NCI-H2196 treated with DMSO at 0.1 percent for 48 hours (cell line): ENCODE measurements around the gene DEGS1.
A peak's percentile ranks its signal among the peaks of the same experiment; 100 is the strongest.
"Not testable (repeated sequence)": the region's sequence is repeated elsewhere in the genome, so short reads cannot be mapped to it uniquely, and the experiment has no call there.

Experiments used
- DNase-seq: peaks from one replicate; lab custom pipeline; 2025; ENCODE audit not compliant: unreplicated experiment; lab: John Stamatoyannopoulos, UW

The DEGS1 gene

DNA sequence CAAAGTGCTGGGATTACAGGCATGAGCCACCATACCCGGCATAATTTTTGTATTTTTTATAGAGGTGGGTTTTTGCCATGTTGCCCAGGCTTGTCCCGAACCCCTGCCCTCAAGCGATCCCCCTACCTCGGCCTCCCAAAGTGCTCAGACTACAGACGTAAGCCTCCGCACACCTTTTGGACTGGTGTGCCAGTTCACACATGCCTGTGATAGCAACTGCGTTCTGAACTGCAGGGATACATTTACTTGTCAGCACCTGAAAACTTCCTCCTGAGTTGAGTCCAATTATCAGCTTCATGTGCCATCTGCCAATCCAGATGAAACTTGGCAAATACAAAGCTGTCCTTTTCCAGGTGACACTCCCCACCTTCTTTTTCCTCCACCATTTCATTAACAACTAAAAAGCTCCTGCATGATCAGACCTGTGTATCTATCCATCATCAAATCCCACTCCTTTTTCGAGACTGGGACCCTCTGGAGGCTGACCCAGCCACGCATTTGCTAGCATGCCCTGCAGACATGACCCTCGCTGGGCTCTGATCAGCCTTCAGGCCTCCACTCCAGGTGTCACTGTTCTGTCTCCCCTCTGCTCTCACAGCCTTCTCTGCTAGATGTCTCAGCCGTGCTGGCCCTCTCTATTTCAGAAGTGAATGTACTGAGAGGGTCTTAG, 2.1 kb upstream of the DEGS1 start:
- DNase-seq: no peak

DNA sequence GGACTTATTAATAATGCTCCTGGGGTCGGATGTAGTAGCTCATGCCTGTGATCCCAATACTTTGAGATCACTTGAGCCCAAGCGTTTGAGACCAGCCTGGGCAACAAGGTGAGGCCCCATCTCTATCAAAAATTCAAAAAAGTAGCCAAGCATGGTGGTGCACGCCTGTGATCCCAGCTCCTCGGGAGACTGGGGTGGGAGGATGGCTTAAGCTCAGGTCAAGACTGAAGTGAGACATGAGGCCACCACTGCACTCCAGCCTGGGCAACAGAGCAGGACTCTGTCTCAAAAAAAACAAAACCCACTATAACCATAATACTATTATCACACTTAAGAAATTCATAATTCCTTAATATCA, 1.6 kb upstream of the DEGS1 start:
- no peak for DNase-seq

DNA sequence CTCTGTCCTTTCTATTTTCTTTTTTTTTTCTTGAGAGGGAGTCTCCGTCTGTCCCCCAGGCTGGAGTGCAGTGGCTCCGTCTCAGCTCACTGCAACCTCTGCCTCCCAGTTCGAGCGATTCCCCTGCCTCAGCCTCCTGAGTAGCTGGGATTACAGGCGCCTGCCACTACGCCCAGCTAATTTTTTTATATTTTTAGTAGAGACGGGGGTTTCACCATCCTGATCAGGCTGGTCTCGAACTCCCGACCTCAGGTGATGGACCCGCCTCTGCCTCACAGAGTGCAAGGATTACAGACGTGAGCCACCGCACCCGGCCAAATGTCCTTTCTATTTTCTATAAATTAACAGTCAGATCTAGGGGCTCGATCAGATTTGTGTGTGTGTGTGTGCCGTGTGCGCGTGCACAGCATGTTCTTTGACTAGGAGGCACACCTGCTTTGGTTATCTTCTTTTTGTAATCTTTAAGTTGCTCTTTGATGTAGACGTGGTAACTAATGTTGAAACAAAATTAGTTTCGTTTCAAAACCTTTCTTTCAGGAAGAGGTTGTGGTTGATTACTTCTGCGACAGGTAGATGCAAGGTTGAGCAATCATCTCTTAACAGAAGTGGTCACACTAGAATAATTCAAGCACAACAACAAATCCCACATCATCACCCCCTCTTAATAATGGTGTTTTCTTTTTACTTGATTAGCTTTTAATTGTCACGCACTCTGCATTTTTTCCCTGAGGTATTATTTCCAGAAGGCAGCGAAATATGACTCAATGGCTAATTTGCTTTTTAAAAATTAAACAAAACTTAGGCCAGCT, 779 bp upstream of the DEGS1 start:
- peak; percentile 64 for DNase-seq

DNA sequence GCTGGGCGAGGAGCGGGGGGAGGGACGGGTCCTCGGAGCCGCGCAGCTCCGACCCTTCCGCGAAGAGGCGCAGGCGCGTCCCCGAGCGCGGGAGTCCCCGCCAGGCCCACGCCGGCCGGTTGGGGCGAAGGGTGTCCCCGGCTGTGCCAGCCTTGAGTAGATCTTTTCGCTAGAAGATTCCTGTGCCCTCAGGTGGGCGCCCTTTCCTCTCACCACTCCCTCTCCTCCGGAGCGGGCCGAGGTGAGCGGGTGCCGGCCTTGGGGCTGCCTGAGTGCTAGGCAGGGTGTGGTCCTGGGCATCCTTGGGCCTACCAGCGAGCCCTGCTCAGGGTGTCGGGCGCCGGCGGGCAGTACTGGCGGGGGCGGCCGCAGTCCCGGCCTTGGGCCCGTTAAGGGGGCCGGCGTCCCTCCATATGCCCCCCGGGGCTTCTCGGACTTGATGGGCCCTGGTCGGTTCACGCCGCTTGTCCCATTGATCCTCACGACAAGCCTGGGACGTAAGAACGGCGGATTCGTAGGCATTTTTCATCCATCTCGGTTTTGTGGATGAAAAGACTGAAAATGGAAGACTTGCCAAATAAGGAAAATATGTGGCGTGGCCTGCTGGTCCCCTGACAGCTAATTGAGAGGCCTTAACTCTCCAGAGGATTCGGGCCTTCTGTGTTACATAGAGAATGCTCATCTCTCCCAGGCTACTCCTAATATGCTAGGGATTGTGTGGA, 712 bp downstream of the DEGS1 start:
- DNase-seq: peak; percentile 15

DNA sequence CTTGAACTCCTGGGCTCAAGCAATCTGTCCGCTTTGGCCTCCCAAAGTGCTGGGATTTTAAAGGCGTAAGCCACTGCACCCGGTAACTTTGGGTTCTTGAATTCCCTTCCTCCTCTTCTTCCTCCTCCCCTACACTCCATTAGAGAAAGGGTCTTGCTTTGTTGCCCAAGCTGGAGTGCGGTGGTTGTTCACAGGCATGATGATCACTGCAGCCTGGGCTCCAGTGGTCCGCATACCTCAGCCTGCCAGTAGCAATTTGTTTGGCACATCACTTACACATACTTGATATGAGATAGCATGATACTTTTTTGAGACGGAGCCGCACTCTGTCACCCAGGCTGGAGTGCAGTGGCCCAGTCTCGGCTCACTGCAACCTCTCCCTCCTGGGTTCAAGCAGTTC, 2.2 kb downstream of the DEGS1 start:
- DNase-seq: no peak

DNA sequence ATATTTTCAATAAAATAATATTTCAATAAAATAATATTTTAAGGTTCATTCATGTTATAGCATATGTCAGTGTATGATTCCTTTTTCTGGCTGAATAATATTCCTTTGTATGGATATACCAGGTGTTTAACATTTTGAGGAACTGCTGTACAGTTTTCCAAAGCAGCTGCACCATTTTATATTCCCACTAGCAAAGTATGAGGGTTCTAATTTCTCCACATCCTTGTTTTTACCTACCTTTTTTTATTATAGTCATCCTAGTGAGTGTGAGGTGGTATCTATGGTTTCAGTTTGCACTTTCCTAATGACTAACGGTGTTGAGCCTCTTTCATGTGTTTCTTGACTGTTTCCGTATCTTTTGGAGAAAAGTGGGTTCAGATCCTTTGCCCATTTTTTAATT, 5.2 kb downstream of the DEGS1 start:
- no peak for DNase-seq

DNA sequence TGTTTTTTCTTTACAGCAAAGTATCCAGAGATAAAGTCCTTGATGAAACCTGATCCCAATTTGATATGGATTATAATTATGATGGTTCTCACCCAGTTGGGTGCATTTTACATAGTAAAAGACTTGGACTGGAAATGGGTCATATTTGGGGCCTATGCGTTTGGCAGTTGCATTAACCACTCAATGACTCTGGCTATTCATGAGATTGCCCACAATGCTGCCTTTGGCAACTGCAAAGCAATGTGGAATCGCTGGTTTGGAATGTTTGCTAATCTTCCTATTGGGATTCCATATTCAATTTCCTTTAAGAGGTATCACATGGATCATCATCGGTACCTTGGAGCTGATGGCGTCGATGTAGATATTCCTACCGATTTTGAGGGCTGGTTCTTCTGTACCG, 6.5 kb downstream of the DEGS1 start:
- no peak for DNase-seq

DNA sequence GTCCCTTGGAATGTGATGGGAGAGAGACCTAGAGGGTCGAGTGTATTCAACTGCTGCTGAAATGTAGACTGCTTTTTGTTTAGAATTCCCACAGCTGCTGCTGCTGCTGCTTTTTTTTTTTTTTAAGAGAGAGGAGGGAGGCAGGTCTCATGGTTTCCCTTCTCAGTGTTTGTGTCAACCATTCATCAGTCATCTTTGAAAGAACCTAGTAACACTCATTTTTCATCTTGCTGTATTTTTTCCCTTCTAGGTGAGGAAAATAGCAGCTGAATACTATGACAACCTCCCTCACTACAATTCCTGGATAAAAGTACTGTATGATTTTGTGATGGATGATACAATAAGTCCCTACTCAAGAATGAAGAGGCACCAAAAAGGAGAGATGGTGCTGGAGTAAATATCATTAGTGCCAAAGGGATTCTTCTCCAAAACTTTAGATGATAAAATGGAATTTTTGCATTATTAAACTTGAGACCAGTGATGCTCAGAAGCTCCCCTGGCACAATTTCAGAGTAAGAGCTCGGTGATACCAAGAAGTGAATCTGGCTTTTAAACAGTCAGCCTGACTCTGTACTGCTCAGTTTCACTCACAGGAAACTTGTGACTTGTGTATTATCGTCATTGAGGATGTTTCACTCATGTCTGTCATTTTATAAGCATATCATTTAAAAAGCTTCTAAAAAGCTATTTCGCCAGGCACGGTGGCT, 9.2 kb downstream of the DEGS1 start:
- no peak for DNase-seq

DNA sequence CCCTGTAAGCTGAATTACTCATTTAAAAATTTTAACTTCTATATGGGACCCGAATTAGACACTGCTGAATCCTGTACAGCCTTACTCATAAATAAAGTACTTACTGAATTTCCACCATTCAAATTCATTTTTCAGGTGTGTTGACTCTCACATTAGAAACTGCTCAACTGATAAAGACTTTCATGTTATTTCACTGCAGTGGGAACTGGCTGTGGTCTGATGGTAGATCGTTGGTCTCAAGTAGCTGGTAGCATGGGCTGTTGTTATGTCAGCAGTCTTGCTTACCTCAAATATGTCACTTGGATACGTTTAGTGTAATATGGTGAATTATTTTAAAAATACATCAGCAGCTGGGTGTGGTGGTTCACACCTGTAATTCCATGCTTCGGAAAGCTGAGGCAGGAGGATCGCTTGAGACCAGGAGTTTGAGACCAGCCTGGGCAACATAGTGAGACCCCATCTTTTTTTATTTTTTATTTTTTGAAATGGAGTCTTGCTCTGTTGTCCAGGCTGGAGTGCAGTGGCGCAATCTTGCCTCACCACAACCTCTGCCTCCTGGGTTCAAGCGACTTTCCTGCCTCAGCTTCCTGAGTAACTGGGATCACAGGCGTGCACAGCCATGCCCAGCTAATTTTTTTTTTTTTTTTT, 10.4 kb downstream of the DEGS1 start:
- no peak for DNase-seq

DNA sequence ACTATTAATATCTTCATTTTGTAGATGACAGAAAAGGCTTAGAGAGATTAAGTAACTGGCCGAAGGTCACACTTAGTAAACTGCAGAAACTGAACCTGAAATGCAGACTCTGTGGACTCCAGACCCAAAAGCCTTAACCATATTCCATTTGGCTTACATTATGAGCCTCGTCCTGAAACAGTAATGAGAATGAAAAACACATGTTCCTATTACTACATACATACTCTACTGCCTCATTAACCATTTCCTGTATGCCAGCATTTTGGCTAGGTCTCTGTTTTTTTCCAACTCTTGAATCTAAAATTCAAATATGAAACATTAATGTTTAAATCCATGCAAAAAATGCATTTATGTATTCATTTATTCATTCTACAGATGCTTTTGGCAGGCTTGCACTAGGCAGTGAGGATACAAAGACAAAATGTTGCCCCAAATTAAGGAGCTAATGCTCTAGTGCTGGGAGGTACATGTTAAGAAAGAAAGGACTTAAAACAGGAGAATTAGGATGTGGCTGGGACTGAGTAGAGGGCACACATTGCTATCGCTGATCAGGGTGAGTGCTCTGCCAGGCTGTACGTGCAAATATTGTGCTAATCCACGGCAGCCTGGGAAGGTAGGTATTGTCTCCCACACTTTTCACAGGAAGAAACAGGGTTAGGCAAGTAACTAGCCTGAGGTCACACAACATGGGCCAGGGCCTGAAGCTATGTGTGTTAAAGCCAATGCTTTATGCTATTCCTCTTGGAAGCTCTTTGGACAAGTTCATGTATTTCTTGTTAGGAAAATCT, 14.0 kb downstream of the DEGS1 start:
- no peak for DNase-seq

DNA sequence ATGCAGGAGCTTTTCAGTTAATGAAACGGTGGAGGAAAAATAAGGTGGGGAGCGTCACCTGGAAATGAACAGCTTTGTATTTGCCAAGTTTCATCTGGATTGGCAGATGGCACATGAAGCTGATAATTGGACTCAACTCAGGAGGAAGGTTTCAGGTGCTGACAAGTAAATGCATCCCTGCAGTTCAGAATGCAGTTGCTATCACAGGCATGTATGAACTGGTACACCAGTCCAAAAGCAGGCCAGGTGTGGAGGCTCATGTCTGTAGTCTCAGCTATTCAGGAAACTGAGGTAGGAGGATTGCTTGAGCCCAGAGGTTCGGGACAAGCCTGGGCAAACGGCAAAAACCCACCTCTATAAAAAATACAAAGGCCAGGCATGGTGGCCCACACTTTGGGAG, 15.5 kb downstream of the DEGS1 start:
- no peak for DNase-seq

DNA sequence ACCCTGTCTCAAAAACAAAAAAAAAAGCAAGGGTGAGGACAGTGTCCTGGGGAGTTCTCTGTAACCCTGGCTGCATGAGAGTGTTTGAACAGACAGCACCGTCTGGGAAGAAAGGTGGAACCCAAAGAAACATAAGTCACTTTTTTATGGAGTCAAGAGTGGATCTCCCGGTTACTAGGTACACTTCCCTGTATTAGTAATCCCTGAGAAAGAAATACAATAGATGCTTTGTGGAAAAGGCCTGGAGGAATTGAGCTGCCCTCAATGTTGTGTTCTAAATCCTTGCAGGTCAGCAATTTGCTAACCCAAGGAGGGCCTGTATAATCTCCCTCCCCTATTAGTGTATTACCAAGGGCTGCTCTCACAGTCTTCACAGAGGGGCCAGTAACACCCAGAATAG, 16.6 kb downstream of the DEGS1 start:
- no peak for DNase-seq

DNA sequence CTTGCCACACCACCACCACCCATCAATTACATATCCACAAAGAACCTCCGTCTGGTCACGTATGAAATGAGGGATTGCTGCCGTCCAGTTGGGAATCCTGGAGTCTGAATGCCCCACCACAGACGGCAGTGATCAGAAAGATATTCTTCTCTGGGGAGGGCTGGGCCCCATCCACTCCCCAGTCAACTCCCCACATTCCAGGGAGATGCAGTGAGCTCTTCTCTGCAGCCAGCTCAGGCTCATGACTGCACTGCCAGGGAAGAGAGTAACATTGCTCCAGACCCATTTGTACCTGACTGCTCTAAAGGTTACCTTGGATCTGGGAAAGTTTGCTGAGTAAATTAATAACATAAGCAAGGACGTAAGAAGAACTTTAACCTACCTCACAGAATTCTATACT, 18.3 kb downstream of the DEGS1 start:
- no peak for DNase-seq

DNA sequence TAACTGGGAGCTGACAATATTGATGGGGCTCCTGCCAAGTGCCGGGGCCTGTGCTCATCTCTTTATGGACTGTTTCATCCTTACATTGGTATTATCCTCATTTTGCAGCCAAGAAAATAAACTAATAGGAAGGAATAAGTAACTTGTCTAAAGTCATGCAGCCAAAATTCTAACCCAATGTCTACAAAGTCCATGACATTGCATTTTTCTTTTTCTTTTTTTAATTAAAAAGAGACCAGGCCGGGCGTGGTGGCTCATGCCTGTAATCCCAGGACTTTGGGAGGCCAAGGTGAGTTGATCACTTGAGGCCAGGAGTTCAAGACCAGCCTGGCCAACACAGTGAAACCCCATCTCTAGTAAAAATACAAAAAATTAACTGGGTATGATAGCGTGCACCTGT, 18.8 kb downstream of the DEGS1 start:
- DNase-seq: no peak

DNA sequence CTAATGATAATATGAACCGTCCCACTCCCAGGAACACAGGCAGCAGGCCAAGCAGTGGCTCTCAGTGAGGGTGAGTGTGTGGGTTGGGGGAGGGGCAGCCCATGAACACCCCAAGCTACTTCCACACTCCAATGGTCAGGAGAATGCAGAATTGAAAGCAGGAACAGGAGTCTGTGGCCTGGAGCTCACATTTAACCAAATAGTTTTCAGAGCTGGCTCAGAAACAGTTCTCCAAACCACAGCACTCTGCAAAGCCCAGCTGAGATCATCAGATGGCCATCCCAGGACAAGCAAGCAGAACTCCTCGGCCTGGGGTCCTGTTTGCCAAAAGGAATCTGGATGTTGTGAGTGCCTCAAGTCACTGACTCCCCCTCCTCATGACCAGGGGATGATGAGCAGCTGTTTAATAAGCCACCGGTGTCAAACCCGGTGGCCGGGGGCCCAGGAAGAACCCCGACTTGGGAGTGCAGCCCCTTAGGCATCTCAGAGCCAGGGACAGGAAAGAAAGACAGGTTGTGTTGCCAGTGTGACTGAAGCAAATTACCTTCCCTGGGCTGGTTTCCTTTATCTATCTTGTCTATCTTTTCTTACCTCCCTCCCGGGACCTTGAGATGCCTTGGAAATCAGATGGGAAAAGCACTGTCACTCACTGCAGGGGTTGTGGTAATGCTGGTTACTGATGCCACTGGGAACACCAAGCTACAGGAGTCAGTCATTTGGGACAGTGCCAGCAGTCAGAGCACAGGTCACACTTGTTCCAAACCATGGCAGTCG, 20.4 kb downstream of the DEGS1 start:
- DNase-seq: no peak

DNA sequence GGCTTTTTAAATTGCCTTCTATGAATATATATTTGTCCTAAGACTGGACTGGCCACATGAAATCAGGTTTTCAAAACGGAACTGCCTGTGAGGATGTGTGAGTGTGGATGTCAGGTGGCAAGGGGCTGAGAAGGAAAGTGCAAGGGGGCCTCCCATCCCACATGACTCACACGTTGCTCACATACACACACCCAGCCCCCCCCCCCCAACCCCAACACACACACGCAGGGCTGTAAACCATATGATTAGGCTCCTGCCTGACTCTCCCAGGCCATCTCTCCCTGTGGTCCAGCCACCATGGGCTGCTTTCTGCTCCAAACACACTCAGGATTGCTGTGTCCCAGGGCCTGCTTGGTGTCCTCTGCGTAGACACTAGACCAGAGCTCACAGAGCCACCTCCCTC, 22.4 kb downstream of the DEGS1 start:
- DNase-seq: no peak

DNA sequence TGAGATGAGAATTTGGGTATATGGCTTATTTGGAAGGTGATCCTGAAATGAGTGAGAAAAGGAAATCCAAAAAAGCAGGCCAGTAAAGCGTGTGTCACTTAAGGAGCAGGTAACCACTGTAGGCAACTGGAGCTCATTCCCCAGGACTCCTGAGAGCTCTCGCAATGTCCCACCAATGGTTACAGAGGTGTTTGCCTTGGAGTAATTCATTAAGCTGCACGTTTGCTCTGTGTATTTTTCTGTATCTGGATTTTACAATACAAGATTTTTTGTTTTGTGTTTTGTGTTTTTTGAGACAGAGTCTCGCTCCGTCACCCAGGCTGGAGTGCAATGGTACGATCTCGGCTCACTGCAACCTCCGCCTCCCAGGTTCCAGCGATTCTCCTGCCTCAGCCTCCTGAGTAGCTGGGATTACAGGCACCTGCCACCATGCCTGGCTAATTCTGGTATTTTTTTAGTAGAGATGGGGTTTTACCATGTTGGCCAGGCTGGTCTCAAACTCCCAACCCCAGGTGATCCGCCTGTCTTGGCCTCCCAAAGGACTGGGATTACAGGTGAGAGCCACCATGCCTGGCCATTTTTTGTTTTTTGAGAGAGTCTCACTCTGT, 23.0 kb downstream of the DEGS1 start:
- not testable (repeated sequence) for DNase-seq

DNA sequence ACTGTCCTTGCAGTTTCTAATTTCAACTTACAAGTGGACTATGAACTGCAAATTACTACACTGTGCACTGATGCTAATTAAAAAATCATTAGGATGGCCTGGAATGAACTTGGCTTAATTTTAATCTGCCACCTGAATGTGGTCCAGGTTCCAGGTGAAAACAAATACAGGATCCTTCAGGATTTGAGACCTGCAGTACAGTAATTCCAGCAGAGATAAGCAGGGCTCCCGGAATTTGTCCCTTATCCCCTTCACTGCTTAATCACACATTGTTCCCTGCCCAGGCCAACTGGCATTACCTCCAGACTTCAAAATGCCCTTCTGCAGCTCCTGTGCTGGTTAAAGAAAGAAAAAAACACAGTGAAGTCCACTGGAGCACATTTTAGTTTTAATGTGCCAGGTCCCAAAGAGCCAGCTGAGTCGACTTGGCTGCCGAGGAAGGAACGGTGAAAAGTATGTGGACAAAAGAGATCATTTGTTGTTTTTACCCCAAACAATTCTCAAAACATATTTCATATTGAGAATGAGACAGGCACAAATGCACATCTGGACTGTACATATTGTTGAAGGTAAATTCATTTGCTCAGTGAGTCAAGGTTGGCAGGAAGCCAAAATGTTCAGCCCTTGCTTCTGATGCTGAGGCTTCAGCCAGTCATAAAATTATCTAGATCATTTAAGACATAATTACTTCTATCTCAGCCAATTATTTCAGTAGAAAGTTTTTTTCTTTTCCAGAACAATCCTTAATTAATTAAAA, 28.3 kb downstream of the DEGS1 start:
- no peak for DNase-seq
